GM19452 (cell line): ENCODE measurements around the gene IL17B.

Experiments
- ATAC-seq: cut with Tn5 transposase; IDR thresholded peaks from one replicate; pipeline ENCODE4 v1.9.1; 2021; ENCODE audit not compliant: unreplicated experiment

IL17B gene

GRCh38 chr5:149415066-149415967 is 36.2 kb upstream of the IL17B start:
- ATAC-seq, result no peak

- ATAC-seq, result no peak
Observed at GRCh38 chr5:149414405-149415065, 35.4 kb upstream of the IL17B start.

GRCh38 chr5:149413477-149414210 is 34.6 kb upstream of the IL17B start:
- no peak for ATAC-seq

- ATAC-seq, result no peak
Observed at GRCh38 chr5:149412783-149413476, 33.8 kb upstream of the IL17B start.

GRCh38 chr5:149411738-149412519 is 32.8 kb upstream of the IL17B start:
- no peak for ATAC-seq

- ATAC-seq, result no peak
Observed at GRCh38 chr5:149410721-149411432, 31.8 kb upstream of the IL17B start.

- no peak for ATAC-seq
Observed at GRCh38 chr5:149410071-149410470, 31.0 kb upstream of the IL17B start.

- ATAC-seq, result no peak
Observed at GRCh38 chr5:149409268-149409948, 30.3 kb upstream of the IL17B start.

GRCh38 chr5:149408252-149409099 is 29.4 kb upstream of the IL17B start:
- ATAC-seq, result no peak

GRCh38 chr5:149407323-149408251 is 28.5 kb upstream of the IL17B start:
- ATAC-seq, result no peak

GRCh38 chr5:149406979-149407306 is 27.9 kb upstream of the IL17B start:
- ATAC-seq, result no peak

GRCh38 chr5:149406203-149406978 is 27.3 kb upstream of the IL17B start:
- ATAC-seq, result no peak

- no peak for ATAC-seq
Observed at GRCh38 chr5:149405550-149406202, 26.6 kb upstream of the IL17B start.

- ATAC-seq, result no peak
Observed at GRCh38 chr5:149404746-149405549, 25.9 kb upstream of the IL17B start.
